Ishikawa (cell line): ENCODE measurements around the gene SMC1B.

ENCODE experiments used
- CEBPB ChIP-seq: IDR thresholded peaks from 2 replicates; pipeline ENCODE4 v1.6.1; 2012
- CREB1 ChIP-seq: IDR thresholded peaks from 2 replicates; pipeline ENCODE4 v1.6.1; 2012; ENCODE audit warnings: low read depth
- EGR1 ChIP-seq: IDR thresholded peaks from 2 replicates; pipeline ENCODE4 v1.6.1; 2012
- EP300 ChIP-seq: IDR thresholded peaks from 2 replicates; pipeline ENCODE4 v1.6.1; 2012; ENCODE audit warnings: borderline replicate concordance
- FOXM1 ChIP-seq: IDR thresholded peaks from 2 replicates; pipeline ENCODE4 v1.6.1; 2012; ENCODE audit warnings: low read depth, borderline replicate concordance
- NFIC ChIP-seq: IDR thresholded peaks from 2 replicates; pipeline ENCODE4 v1.6.1; 2012
- RAD21 ChIP-seq: IDR thresholded peaks from 2 replicates; pipeline ENCODE4 v1.6.1; 2012; ENCODE audit warnings: low read depth
- TAF1 ChIP-seq: IDR thresholded peaks from 2 replicates; pipeline ENCODE4 v1.6.1; 2012; ENCODE audit warnings: low read depth, mild to moderate bottlenecking
- TCF12 ChIP-seq: IDR thresholded peaks from 2 replicates; pipeline ENCODE4 v1.6.1; 2012; ENCODE audit warnings: low read depth
- TEAD4 ChIP-seq: IDR thresholded peaks from 2 replicates; pipeline ENCODE4 v1.6.1; 2012
- USF1 ChIP-seq: IDR thresholded peaks from 2 replicates; pipeline ENCODE4 v1.6.1; 2012
- YY1 ChIP-seq: IDR thresholded peaks from 2 replicates; pipeline ENCODE4 v1.6.1; 2012; ENCODE audit warnings: low read depth
- ZBTB7A ChIP-seq: IDR thresholded peaks from 2 replicates; pipeline ENCODE4 v1.6.1; 2012; ENCODE audit warnings: low read depth
- TF ChIP-seq, protein P1 (sequence below): IDR thresholded peaks from 2 replicates; pipeline ENCODE4 v1.6.1; 2012; ENCODE audit warnings: low read depth, mild to moderate bottlenecking
- TF ChIP-seq, protein P2 (sequence below): IDR thresholded peaks from 2 replicates; pipeline ENCODE4 v1.6.1; 2012

The SMC1B gene

GRCh38 chr22:45316796-45317526 lies 96.4 kb downstream of the SMC1B start:
- TF ChIP-seq YY1 (no peak), EP300 (no peak), TEAD4 (no peak), CREB1 (no peak), CEBPB (no peak), USF1 (no peak), TAF1 (no peak)
- TF ChIP-seq, protein P1, sequence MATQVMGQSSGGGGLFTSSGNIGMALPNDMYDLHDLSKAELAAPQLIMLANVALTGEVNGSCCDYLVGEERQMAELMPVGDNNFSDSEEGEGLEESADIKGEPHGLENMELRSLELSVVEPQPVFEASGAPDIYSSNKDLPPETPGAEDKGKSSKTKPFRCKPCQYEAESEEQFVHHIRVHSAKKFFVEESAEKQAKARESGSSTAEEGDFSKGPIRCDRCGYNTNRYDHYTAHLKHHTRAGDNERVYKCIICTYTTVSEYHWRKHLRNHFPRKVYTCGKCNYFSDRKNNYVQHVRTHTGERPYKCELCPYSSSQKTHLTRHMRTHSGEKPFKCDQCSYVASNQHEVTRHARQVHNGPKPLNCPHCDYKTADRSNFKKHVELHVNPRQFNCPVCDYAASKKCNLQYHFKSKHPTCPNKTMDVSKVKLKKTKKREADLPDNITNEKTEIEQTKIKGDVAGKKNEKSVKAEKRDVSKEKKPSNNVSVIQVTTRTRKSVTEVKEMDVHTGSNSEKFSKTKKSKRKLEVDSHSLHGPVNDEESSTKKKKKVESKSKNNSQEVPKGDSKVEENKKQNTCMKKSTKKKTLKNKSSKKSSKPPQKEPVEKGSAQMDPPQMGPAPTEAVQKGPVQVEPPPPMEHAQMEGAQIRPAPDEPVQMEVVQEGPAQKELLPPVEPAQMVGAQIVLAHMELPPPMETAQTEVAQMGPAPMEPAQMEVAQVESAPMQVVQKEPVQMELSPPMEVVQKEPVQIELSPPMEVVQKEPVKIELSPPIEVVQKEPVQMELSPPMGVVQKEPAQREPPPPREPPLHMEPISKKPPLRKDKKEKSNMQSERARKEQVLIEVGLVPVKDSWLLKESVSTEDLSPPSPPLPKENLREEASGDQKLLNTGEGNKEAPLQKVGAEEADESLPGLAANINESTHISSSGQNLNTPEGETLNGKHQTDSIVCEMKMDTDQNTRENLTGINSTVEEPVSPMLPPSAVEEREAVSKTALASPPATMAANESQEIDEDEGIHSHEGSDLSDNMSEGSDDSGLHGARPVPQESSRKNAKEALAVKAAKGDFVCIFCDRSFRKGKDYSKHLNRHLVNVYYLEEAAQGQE, result no peak

DNA sequence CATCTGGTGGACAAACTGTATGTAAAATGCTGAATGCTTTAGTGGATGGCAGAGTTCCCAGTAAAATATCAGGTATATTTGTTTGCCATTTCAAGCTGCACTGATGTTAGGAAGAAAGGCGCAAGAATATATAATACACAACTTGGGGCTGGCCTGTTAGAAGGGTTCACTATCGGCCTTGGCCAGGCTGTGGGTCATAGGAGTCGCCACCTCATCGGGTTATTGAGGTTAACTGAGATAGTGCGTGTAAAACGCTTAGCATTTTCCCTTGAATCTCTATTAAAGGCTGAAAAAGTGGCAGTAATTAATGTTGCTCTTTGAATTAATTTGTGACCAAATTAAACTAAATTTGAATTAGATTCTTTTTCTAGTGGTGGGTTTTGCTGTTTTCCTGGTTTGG lies 98.6 kb downstream of the SMC1B start:
- TF ChIP-seq YY1, result no peak
- no peak for TF ChIP-seq EGR1
- TF ChIP-seq USF1, result no peak
- TF ChIP-seq NFIC, result no peak

- TF ChIP-seq TEAD4 (no peak), USF1 (no peak), ZBTB7A (no peak), YY1 (no peak), RAD21 (no peak), TCF12 (no peak), CREB1 (no peak), EP300 (no peak), CEBPB (no peak), FOXM1 (no peak)
- TF ChIP-seq, protein P2, sequence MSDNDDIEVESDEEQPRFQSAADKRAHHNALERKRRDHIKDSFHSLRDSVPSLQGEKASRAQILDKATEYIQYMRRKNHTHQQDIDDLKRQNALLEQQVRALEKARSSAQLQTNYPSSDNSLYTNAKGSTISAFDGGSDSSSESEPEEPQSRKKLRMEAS, result no peak
Observed at GRCh38 chr22:45314054-45314721, 99.2 kb downstream of the SMC1B start.

- TF ChIP-seq TAF1 (no peak), TCF12 (no peak), USF1 (no peak), EP300 (no peak), YY1 (no peak), CEBPB (no peak), TEAD4 (no peak), NFIC (no peak), EGR1 (no peak), FOXM1 (no peak), ZBTB7A (no peak), RAD21 (no peak), CREB1 (no peak)
- TF ChIP-seq, protein P2, result no peak
- TF ChIP-seq, protein P1, result no peak
Observed at GRCh38 chr22:45312856-45313255, 100.5 kb downstream of the SMC1B start.

GRCh38 chr22:45312415-45312814 lies 101.0 kb downstream of the SMC1B start:
- no peak for TF ChIP-seq TCF12
- TF ChIP-seq, protein P2, result no peak
- no peak for TF ChIP-seq ZBTB7A
- TF ChIP-seq RAD21, result no peak
- no peak for TF ChIP-seq YY1
- TF ChIP-seq NFIC, result no peak
- TF ChIP-seq, protein P1, result no peak
- no peak for TF ChIP-seq TAF1
- no peak for TF ChIP-seq FOXM1
- no peak for TF ChIP-seq USF1
- TF ChIP-seq EGR1, result no peak
- TF ChIP-seq TEAD4, result no peak
- no peak for TF ChIP-seq CEBPB
- no peak for TF ChIP-seq EP300
- TF ChIP-seq CREB1, result no peak
